HG03354 (cell line): ENCODE measurements around the gene SOHLH2.

Experiments used
- ATAC-seq: cut with Tn5 transposase; IDR thresholded peaks from one replicate; pipeline ENCODE4 v1.9.1; 2021; ENCODE audit warnings: mild to moderate bottlenecking; ENCODE audit not compliant: unreplicated experiment, poor library complexity, severe bottlenecking

SOHLH2 gene

DNA sequence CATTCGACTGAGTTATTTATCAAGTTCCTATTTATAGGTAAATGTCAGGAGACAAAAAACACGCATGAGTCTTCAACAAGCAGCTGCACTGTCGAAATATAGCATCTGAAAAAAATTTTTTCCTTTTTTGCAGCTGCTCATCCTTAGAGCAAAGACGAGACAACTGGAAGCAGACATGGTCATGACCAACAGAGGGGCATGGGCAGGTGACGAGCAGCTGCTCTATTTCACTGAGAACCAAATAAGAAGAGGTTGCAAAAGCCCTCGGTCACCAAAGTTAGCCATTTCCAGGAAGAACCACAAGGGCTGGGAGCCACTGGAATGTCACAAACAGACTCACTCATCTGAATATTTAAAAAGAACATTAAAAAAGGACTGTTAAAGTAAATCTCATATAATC is 22.2 kb downstream of the SOHLH2 start:
- ATAC-seq: no peak

DNA sequence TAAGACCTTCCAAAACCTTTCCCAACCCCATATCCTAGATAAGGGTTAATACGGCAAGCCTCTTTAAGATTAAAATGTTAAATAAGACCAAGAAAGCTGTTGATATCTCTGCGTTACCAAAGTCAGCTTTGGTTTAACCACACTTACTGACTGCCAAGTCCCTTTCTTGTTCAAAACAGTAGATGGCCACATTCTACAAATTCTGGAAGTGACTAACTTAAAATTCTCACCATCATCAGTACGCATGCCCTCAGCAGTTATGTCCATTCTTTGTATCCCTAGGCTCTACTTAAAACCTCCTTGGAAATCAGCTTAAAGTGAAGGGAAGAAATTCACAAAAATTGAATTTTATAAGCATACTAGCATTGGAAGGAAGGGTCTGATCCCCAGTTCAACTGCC is 23.6 kb downstream of the SOHLH2 start:
- ATAC-seq: no peak

DNA sequence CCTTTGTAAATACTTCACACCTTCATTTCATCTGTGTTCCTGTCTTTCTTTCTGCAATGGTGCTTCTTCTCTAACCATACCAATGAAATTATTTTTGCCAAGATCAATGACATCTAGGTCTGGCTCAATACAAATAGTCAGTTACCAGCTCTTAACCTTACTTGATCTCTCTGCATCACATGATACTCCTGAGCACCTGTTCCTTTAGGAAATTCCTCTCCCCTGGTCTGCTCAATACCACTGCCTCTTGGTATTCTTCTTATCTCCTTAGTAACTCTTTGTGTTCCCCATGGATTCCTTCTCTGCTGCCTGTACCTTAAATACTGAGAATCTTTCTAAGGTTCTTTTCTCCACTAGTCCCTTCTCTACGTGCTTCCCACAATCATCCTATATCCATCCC is 25.9 kb downstream of the SOHLH2 start:
- no peak for ATAC-seq

DNA sequence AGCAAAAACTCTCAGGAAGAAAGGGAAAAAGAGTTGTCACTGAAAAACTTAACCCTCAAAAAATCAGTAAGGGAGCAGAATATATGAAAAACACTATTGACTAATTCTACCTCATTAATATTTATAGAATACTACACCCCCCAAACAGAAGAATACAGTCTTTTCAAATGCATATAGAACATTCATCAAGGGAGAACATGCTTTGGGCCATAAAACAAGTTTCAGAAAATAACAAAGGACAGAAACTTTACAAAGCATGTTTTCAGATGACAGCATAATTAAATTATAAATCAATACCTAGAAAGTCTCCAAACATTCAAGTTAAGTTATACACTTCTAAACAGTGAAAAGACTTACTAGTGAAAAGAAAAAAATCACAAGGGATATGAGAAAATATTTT is 30.5 kb downstream of the SOHLH2 start:
- no peak for ATAC-seq

DNA sequence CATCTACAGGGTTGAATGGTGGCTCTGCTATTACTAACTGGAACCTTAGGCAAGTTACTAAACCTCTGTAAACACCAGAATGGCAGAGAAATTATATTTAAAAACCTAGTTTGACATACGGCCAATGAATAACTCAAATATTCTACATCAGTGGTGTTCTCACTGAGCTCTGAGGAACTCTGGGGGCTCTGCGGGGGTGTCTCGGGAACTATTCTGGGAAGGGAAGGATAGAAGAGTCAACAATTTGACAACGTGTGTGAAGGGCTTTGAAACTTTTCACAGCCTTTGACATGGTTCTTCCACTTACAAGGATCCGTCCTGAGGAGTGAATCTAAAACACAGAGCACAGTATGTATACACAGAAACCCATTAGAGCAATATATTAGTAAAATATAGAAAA is 38.7 kb downstream of the SOHLH2 start:
- ATAC-seq: no peak

DNA sequence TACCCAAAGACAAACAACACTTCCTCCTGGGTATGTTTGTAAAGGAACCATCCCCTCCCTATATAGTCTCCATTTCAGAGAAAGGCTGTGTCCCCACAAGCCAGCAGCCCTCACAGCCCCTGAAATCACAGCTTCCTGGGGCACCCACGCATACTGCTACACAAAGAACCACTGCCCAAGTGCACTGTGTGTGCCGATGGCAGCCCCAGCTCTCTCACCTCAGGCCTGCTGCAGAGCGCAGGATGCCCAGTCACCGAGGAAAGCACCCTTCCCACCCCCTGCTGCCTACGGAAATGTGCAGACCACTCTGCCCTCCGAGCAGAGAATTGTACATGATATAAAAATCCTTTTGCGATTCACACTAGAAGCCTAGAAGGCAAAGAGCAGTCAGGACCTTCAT is 39.4 kb downstream of the SOHLH2 start:
- ATAC-seq: no peak

DNA sequence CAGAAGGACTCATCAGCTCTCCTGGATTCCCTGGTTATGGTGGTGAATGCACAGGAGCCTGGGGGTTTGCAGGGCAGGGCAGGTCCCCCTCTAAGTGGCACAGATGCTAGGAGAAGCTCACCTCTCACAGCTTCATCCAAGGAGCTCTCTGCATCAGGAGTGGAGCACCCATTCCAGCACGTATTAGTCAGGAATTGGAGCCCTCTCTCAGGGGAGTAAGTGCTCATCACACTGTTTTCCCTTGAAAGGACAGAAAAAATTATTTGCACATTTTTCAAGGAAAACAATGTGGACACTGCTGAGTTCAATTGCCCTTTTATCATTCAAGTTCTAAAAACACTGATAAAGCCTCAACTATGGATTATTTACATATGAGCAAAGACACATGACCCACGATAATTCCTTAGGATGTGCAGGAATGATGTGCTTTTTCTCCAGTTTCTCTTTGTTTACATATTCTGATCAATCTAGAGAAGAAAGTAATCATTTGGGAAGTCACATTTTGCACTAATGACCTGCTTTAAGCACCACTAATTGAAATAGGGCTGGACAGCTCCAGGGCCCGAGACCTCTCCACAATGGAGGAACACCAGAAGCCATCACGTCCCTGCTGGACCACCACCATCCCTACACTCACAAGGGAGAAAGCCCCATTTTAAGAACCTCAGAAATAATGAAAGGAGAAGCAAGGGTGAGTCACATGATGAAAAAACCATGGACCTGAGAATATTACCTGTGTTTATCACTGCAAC is 40.6 kb downstream of the SOHLH2 start:
- no peak for ATAC-seq

DNA sequence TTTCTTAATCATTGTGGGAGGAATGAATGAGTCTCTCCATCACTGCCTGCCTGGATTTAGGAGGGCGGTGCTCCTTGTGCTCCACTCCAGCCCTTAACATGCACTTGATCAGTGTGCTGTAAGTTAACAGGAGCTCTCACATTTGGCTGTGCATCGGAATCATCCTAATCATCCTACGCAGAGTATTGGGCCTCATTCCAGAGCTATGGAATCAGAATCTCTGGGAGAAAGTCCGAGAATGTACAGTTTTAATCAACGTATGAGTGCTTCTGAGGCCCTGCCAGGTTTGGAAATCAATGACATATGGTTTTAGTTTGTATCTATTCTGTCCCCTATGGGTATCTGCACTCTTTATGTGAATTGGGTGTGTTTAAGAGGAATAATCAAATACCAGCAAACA is 48.3 kb downstream of the SOHLH2 start:
- ATAC-seq: no peak

DNA sequence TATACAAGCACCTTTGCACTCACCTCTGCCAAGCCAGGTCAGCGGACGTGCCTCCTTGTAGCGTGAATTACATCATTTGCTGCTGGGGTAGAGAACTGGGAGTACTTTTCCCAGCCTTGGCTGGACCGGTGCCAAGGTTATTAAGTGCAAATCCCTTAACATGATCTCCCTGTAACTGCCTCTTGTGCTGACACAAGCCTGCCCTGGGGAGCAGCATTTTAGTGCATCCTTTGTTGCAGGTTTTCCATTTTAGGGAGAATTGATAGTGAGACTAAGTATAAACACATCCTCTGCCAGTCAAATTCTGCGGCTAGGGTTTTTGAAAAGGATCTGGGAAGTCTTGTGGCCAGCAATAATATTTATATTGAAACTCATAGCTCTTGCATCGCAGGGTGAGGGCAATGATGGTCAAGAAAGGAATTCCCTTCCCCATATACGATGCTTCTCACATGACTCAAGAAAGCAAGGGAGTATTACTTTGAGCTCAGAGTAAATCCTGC is 50.5 kb downstream of the SOHLH2 start:
- no peak for ATAC-seq

DNA sequence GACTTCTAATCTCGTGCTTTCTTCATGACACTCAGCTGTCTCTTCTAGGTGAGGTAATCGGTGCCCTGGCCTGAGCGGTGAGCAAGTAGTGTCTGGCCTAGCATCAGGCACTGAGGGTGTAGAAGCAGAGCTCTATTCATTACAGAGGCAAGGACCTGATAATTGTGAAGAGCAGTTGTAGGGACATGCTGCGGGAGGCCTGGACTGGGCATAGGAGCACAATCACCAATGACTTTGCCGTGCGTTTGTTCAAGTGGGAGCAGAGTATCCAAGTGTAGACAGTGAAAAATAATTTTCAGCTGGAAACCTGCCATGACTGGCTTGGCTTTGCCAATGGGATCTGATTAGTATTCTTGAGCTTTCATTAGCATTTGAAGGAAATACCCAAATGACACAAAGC is 51.1 kb downstream of the SOHLH2 start:
- ATAC-seq: no peak

DNA sequence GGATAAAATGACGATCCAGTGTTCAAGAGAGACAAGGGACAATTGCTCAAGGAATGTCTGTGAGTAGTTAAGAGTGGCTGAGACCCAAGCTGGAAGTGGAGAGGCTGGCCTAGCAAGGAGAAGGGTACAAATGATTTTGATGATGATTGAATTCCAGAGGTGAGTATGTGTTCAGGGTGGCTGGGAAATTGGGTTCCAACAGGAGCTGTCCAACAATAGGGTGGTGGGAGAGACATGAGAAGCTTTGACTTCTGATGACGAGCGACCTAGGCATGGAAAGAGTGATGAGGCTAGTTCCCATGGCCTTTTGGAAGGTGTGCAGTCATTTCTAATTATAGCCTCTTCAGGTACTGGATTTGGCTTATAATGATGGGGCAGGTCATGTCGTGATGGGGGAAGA is 54.1 kb downstream of the SOHLH2 start:
- ATAC-seq: no peak

DNA sequence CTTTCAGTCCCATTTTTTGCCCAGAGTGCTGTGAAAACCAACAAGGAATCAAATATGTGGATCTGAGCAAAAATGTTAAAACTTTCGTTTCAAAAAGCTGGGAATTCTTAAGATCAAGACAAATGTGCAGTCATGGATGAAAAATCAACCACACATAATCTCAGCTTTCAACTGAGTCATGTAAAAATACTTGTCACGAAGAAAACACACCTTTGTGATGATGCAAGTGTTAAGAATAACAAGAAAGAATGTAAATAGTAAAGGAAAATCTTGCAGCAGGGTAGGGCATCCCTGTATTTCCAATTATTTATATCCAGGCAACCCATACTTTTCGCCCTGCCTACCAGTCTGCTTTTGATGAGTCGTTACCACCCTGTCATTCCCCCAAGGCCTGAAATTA is 55.7 kb downstream of the SOHLH2 start:
- no peak for ATAC-seq

DNA sequence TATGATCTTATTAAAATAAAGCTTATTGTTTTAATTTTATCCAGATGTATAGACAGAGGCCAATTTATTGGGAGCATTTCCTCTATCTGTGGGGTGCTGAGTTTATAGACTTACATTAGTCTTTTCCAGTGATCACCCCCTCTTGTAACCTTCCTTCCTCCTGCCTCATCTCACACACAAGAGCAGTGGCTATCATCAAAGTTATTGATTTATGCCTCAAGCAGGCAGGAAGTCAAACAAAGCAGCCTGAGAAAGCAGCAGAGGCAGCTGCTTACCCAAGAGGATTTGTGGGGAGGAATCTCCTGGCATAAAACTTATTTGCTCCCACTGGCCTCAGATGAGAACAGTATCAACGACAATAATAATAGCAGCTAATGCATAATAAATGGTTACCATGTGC is 56.9 kb downstream of the SOHLH2 start:
- no peak for ATAC-seq

DNA sequence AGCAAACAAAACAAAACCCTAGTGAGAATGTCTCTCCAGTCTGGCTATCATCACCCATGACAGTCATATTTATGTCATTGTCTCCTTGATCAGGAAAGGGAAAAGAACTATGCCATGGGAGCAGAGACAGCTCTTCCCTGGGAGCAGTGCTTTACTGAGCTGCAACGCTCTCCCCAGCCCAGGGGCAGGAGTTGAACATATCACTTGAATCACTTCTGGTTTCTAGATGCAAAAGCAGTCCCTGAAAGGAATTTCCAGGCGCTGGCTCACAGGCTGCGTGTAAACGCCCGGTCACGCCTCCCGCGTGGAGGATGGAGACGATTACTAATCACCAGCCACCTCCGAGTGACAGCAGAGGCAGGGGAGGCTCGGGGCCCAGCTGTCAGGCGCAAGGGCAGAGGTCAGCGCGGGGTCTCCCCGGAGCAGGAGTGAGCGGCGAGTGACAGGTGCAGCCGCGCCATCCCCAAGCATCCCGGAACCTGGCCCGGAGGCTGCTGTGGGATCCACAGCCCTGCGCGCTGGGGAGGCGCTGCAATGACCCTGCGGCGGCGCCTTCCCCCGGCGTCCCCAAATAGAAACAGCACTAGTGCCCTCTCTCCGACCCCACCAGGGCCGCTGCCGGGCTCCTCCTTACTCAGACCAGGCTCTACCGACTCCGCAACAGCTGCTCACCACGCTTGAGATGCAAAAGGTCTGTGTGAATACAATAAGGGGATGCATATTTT is 59.6 kb downstream of the SOHLH2 start:
- ATAC-seq: no peak

DNA sequence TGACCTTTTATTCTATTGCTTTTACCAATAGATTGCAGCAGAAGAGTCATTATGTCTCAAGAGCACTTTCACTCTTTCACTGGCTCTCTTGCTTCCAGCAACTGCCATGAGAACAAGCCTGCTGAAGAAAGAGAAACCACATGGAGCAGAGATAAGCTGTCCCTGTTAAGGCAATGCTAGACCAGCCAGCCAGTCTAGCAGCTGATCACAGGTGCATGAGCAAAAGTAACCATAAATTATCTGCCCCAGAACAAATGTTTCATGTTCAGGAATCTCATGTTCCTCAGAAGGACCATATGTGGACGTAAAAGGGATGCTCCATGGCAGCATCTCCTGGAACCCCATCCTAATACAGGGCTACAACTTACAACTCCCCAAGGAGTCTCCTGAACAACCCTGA is 62.8 kb downstream of the SOHLH2 start:
- no peak for ATAC-seq

DNA sequence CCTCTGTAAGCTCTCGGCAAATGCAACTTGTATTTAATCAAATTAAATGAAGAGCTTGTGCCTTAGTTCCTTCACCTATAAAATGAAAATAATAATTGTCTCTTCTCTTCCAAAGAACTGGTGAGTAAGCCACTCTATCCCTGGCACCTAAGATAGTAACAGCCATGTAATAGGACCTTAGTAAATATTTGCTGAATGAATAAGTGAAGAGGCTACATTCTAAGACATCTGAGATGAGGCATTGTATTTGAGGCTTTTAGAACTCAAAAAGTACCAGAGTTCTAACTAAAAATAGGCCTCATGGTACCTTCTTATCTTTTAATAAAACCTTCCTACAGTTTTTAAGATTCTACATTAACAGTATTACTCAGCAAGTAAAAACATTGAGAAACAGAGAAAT is 65.9 kb downstream of the SOHLH2 start:
- ATAC-seq: no peak

DNA sequence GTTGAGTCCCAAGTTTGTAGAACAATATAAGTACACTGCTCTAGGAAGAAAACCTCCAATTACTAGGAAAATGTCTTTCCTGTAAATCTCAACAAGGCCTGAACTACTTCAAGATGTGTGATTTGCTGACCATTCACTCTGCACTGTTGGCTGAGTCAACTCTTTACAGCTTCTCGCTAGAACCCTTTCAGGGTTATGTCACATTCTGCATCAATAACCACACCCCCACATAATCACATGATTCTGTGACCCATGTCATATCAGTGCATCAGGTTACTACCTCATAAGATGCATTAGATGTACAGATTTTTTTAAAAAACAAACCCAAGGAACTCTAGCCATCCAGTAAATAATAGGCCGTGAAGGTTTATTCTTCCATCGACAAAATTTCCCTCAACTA is 67.0 kb downstream of the SOHLH2 start:
- no peak for ATAC-seq

DNA sequence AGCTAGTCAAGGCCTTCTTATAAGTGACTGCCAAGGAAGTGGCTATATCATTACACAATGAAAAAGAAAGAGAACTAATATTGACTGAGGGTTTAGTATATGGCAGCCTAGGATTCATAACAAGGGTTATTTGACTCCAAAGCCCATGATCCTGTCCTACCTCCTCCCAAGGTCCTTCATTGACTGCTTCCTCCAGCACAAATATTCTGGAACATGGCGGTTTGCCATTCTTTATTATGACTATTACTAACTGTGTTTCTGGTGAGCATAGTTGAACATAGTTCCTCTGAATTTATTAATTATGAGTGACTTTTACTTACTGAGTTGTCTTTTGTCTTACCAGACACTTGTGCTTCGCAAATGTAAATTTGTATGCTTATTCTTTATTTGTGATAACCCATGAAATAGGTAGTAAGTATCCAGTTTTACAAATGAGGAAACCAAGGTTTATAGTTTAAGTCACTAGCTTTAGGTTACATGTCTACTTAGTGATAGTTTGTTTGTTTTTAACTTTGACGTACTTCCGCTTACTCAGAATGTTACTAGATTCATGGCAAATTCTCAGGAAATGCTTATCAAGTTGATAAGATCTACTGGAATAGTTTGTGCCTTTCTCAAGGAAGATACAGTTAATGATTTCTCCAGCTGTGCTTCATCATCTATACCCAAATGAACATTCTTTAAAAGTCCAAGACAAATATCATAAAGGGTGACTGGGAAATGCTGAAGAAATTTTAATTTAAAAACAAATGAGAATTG is 67.7 kb downstream of the SOHLH2 start:
- ATAC-seq: no peak

DNA sequence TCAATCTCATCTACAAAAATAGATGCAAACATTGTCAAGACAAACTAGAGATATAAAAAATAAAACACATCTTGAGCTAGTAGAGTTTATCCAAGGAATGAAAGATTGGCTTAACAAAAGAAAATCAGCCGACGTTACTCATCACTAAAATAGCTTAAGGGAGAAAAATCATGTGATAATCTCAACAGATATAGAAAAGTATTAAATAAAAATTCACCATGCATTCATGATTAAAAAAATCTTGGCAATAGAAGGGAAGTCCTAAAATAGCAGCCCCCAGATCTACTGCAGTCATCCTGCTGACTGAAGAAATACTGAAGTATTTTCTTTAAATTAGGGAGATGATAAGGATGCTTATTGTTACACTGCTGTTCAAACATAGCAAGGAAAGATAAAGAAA is 70.6 kb downstream of the SOHLH2 start:
- no peak for ATAC-seq

DNA sequence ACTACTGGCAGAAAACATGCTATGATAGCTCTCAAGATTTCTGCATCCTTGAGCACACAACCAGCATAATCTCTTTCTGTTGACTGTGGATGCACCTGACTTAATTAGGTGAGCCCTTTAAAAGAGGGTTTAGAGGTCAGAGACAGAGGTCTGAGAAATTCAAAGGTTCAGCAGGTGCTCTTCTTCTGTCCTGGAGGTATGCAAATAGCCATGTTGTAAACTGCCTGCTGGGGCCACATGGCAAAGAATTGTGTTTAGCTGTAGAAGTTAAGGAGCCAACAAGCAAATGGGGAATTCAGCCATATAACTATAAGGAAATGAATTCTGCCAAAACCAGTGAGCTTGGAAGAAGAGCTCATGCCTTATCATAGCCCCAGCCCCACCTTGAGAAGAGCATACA is 71.6 kb downstream of the SOHLH2 start:
- ATAC-seq: no peak

DNA sequence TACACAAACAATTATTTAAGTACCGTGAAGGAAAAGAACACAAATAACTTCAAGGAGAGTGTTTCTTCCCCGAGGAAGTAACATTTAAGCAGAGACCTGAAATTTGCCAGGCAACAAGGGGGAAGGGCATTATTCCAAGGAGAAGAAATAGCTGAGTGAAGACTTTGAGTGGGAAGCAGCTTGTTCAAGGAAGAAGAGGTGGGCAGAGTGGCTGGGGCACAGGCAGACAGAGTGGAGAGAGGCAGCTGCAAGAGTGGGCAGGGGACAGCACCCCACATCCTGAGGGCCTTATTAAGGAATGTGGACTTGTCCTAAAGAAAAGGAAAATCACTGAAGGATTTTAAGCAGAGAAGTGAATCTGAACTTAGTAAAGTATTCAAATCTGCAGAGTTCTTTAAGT is 78.5 kb downstream of the SOHLH2 start:
- ATAC-seq: no peak
